PC-9 (cell line): Measurements from ENCODE around the gene OR6B1.

Experiments used
- EZH2 ChIP-seq: fragments of 200-600 bp; sonication (generic); IDR thresholded peaks from 2 replicates; pipeline ENCODE4 v1.8.0; 2017; ENCODE audit warnings: antibody characterized with exemption, low read depth
- TF ChIP-seq, protein P1 (sequence below): fragments of 200-600 bp; sonication (generic); conservative IDR thresholded peaks from 2 replicates; pipeline ENCODE4 v1.6.1; 2017; ENCODE audit warnings: mixed run types, antibody characterized with exemption, mild to moderate bottlenecking, moderate library complexity

DNA sequence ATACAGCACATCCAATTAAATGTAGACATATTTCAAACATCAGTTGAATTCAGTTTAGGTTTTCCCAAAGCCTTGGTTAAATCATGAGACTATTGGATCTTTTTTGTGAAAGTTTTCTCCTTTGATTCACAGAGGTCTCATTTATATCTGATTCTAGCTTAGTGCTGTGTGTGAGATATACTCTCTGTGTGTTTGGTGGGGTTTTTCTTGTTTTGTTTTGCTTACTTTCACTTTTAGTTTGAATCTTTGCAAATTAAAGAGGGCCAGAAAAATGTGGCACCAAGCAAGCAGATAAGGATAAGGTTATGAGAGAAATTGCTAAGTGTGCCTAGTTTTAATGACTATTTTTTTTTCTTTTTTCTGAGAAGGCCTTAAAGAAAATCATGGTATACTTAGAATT is 12.6 kb upstream of the OR6B1 start:
- TF ChIP-seq, protein P1, sequence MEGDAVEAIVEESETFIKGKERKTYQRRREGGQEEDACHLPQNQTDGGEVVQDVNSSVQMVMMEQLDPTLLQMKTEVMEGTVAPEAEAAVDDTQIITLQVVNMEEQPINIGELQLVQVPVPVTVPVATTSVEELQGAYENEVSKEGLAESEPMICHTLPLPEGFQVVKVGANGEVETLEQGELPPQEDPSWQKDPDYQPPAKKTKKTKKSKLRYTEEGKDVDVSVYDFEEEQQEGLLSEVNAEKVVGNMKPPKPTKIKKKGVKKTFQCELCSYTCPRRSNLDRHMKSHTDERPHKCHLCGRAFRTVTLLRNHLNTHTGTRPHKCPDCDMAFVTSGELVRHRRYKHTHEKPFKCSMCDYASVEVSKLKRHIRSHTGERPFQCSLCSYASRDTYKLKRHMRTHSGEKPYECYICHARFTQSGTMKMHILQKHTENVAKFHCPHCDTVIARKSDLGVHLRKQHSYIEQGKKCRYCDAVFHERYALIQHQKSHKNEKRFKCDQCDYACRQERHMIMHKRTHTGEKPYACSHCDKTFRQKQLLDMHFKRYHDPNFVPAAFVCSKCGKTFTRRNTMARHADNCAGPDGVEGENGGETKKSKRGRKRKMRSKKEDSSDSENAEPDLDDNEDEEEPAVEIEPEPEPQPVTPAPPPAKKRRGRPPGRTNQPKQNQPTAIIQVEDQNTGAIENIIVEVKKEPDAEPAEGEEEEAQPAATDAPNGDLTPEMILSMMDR: no peak
- TF ChIP-seq EZH2: no peak
